ENCODE results near the gene RFTN1. TPM values are rescaled to one million over a fixed set of nuclear protein-coding genes. Genes with fewer than 3 reads are reported as not detected.

The RFTN1 gene
- total and polyA plus RNA-seq, 4 donors: 33.8 to 82.5 (median 53.4) TPM

DNA sequence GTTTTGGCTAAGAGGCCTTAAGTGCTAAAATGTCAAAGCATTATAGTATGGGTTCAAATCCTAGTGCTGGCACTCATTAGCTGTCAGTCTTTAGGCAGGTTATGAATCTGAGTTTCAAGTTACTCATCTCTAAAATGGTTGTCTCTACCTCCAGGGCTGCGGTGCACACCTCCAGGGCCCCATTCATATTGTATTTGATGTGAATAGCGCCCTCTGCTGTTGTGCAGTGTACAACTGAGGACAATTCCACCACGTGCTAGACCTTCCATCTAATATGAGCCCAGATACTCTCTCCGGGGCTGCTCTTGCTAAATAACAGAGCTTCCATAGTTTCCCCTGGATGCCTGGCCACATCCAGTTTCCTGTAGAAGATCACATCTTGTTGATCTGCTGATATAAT, 194.2 kb downstream of the RFTN1 start:
- no peaks in the 10 kb centered on the region for H3K9me3 ChIP-seq (ENCODE audit: control insufficient read depth in 4 of 4, insufficient read depth in 3 of 4, low read length in 3 of 4)
- TF ChIP-seq CTCF (IDR thresholded peaks at IDR 0.05; ENCODE audit: control extremely low read depth, extremely low read depth): no peak
- no peak overlapping the region for H3K9ac ChIP-seq (ENCODE audit: insufficient read depth in 1 of 2, low read length in 2 of 2)
- ATAC-seq (ENCODE audit: insufficient read depth, low FRiP score) (no peak), DNase-seq (no peak)
- H3K27me3 ChIP-seq (ENCODE audit: control insufficient read depth in 3 of 3, insufficient read depth in 3 of 3, low read length in 2 of 3): no peaks in the 10 kb centered on the region
- H3K4me1 ChIP-seq (ENCODE audit: control insufficient read depth in 5 of 5, insufficient read depth in 5 of 5, low read length in 5 of 5): peaks cover 0 to 12% (median 2%) of the 10 kb centered on the region in 5 donors
- H3K4me3 ChIP-seq: no peak overlapping the region
- WGBS, 2 donors: 68 to 81% methylated on average over 4 of the region's 4 CpGs
- H3K27ac ChIP-seq (ENCODE audit: low read depth in 1 of 2, low read length in 1 of 2): no peak overlapping the region
- peaks cover 4 to 49% (median 16%) of the 10 kb centered on the region in 4 donors for H3K36me3 ChIP-seq (ENCODE audit: control insufficient read depth in 4 of 4, insufficient read depth in 4 of 4, low read length in 4 of 4)

DNA sequence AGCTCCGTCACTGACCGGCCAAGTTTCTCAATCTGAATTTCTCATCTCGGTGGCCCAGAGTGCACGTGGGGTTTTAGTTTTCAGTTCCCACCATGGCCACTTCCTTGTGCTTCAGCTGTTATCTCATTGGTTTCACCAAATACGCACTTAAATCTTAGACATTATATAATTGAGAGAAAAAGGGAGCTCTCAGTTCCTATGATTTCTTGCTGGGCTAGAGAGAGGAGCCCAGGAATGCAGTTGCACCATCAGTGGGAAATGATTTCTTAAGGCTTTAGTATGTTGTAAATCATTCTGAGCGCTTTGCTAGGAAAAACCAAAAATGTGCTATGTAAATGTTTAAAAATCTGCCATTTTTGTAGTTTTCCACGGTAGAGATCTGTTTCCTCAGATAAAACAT, 195.3 kb downstream of the RFTN1 start:
- DNase-seq: peak; percentile 42 to 87 (median 74)
- Histone ChIP-seq H3K36me3 (ENCODE audit: control insufficient read depth in 4 of 4, insufficient read depth in 4 of 4, low read length in 4 of 4) (peaks cover 10 to 49% (median 25%) of the 10 kb centered on the region in 4 donors), H3K27me3 (ENCODE audit: control insufficient read depth in 3 of 3, insufficient read depth in 3 of 3, low read length in 2 of 3) (no peaks in the 10 kb centered on the region), H3K4me1 (ENCODE audit: control insufficient read depth in 5 of 5, insufficient read depth in 5 of 5, low read length in 5 of 5) (peaks cover 0 to 12% (median 2%) of the 10 kb centered on the region in 5 donors), H3K4me3 (no peak overlapping the region), H3K9ac (ENCODE audit: insufficient read depth in 1 of 2, low read length in 2 of 2) (no peak overlapping the region), H3K9me3 (ENCODE audit: control insufficient read depth in 4 of 4, insufficient read depth in 3 of 4, low read length in 3 of 4) (no peaks in the 10 kb centered on the region), H3K27ac (ENCODE audit: low read depth in 1 of 2, low read length in 1 of 2) (peak overlapping the region in 1 of 2 donors; percentile 32)
- ATAC-seq (ENCODE audit: insufficient read depth, low FRiP score): no peak
- whole genome bisulfite sequencing, 2 donors: 20 to 46% methylated on average over 7 of the region's 7 CpGs
- TF ChIP-seq CTCF (IDR thresholded peaks at IDR 0.05; ENCODE audit: control extremely low read depth, extremely low read depth): no peak

DNA sequence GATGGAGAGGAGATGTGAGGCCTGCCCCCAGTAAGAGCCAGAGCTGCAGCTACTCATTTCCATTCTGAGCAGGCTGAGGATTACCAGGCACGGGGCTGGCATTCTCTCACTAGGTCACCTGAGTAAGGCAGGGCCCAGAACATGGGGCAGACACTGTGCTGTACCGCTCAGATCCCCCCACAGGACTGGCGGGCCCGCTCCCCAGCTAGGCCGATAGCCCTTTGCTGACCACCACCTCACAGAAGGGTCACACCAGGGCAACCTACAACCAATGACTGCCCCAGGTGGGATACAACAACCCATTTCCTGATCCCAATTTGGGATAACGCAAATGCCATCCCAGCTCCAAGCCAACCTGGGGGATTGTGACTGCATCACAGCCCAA, 195.9 kb downstream of the RFTN1 start:
- Histone ChIP-seq H3K36me3 (ENCODE audit: control insufficient read depth in 4 of 4, insufficient read depth in 4 of 4, low read length in 4 of 4) (peaks cover 10 to 45% (median 25%) of the 10 kb centered on the region in 4 donors), H3K4me1 (ENCODE audit: control insufficient read depth in 5 of 5, insufficient read depth in 5 of 5, low read length in 5 of 5) (peaks cover 0 to 12% (median 2%) of the 10 kb centered on the region in 5 donors), H3K27ac (ENCODE audit: low read depth in 1 of 2, low read length in 1 of 2) (peak overlapping the region in 1 of 2 donors; percentile 32), H3K27me3 (ENCODE audit: control insufficient read depth in 3 of 3, insufficient read depth in 3 of 3, low read length in 2 of 3) (no peaks in the 10 kb centered on the region), H3K9me3 (ENCODE audit: control insufficient read depth in 4 of 4, insufficient read depth in 3 of 4, low read length in 3 of 4) (no peaks in the 10 kb centered on the region), H3K4me3 (no peak overlapping the region), H3K9ac (ENCODE audit: insufficient read depth in 1 of 2, low read length in 2 of 2) (no peak overlapping the region)
- ATAC-seq (ENCODE audit: insufficient read depth, low FRiP score) (no peak), DNase-seq (no peak)
- WGBS, 2 donors: 94 to 98% methylated on average over 6 of the region's 6 CpGs
- no peak for TF ChIP-seq CTCF (IDR thresholded peaks at IDR 0.05; ENCODE audit: control extremely low read depth, extremely low read depth)
